Right cardiac atrium (tissue), 5 donors: Measurements from ENCODE around the gene BICRA. TPM values are rescaled to one million over a fixed set of nuclear protein-coding genes. Genes with fewer than 3 reads are reported as not detected.
A peak's percentile ranks its signal among the peaks of the same experiment; 100 is the strongest.

Experiments
- ATAC-seq, 2 donors: fragments of 200-7000 bp; cut with Tn5 transposase; one replicate each; pipeline versions ENCODE4 v1.8.0 to v1.9.1; 2020; ENCODE audit warnings: moderate library complexity in 2 of 2, mild to moderate bottlenecking in 1 of 2
- DNase-seq, 3 donors: peaks; one replicate each; pipeline ENCODE4 v3.0.0-alpha.2; 2020
- H3K27ac ChIP-seq: one replicate; pipeline ENCODE4 v1.5.1; 2013; ENCODE audit warnings: mild to moderate bottlenecking, low read length, control low read depth, moderate library complexity
- H3K27me3 ChIP-seq: one replicate; pipeline ENCODE4 v1.6.1; 2013; ENCODE audit not compliant: control insufficient read depth, insufficient read depth
- H3K4me1 ChIP-seq: one replicate; pipeline ENCODE4 v1.6.1; 2013; ENCODE audit warnings: low read length; ENCODE audit not compliant: control insufficient read depth, insufficient read depth
- H3K4me3 ChIP-seq: one replicate; pipeline ENCODE4 v1.5.1; 2013; ENCODE audit warnings: low read length, control low read depth
- H3K9me3 ChIP-seq: one replicate; pipeline ENCODE4 v1.6.1; 2013; ENCODE audit warnings: low read length; ENCODE audit not compliant: control insufficient read depth
- WGBS: extraction: QIAGEN DNeasy Blood & Tissue Kit; methylation state at CpG from one replicate; pipeline ENCODE4 v1.1.7; 2013; 5-methylcytosine and 5-hydroxymethylcytosine counted together
- intact Hi-C, 4 donors: fragments of 100-400 bp; cut with DNase I; formaldehyde crosslinking; loops; one replicate each; pipeline versions ENCODE4 v1.11.0 to v1.14.0; 2022 to 2023
- polyA plus RNA-seq: library from polyadenylated mRNA; stranded (reverse); fragments of 200-250 nt; gene quantifications from one replicate; pipeline ENCODE4 v1.2.3, GENCODE V29; 2013
- total RNA-seq, 4 donors: library from RNA; stranded (reverse); fragmentation: NEBNext Ultra II Directional; extraction: Animal tissue kit (Norgen Biotek cat#: 25700); gene quantifications; one replicate each; pipeline ENCODE4 v1.2.1, GENCODE V29; 2021
- donor health status: healthy with polysubstance abuse.
- donor health status: DM: no; HTN: yes; CAD: no.
- donor health status: DM: no; HTN: no; CAD: no.
- donor health status: DM: no; HTN: yes; CAD: no; lungs with severe emphysema.
- donor health status: DM: yes; HTN: yes; CAD: no.

Gene BICRA
- total and polyA plus RNA-seq, 5 donors = 9.2 to 13.6 (median 9.9) TPM

- no peaks in the 10 kb centered on the region for H3K9me3 ChIP-seq
- no peaks in the 10 kb centered on the region for H3K27me3 ChIP-seq
- 90% methylated on average over 28 of the region's 28 CpGs for WGBS
- DNase-seq = peak in 1 of 3 donors; percentile 55
- no peak for ATAC-seq
- no peaks in the 10 kb centered on the region for H3K4me1 ChIP-seq
- H3K27ac ChIP-seq = no peak overlapping the region
- no peak overlapping the region for H3K4me3 ChIP-seq
- intact Hi-C loops = loop anchor here in 3 of 4 donors (5.0 to 10.0 kb wide), 5 partner anchors 80 to 257 kb away; partner anchors contain the start of gene BICRA (in 2 of the 3)
Measured at GRCh38 chr19:47694466-47695273, 85.7 kb downstream of the BICRA start.

GRCh38 chr19:47695533-47696262, 86.8 kb downstream of the BICRA start:
- Histone ChIP-seq H3K4me3 (no peak overlapping the region), H3K4me1 (no peaks in the 10 kb centered on the region), H3K9me3 (no peaks in the 10 kb centered on the region), H3K27me3 (no peaks in the 10 kb centered on the region), H3K27ac (no peak overlapping the region)
- WGBS = 85% methylated on average over 26 of the region's 26 CpGs
- intact Hi-C loops = loop anchor here in 3 of 4 donors (5.0 to 10.0 kb wide), 5 partner anchors 81 to 258 kb away; partner anchors contain the start of gene BICRA (in 2 of the 3)
- no peak for ATAC-seq
- no peak for DNase-seq

- Histone ChIP-seq H3K9me3 (no peaks in the 10 kb centered on the region), H3K4me1 (no peaks in the 10 kb centered on the region), H3K27ac (no peak overlapping the region), H3K4me3 (no peak overlapping the region), H3K27me3 (no peaks in the 10 kb centered on the region)
- intact Hi-C loops = loop anchor here in 3 of 4 donors (5.0 to 10.0 kb wide), 5 partner anchors 82 to 259 kb away; partner anchors contain the start of gene BICRA (in 2 of the 3)
- DNase-seq (no peak), ATAC-seq (no peak)
- WGBS = 87% methylated on average over 8 of the region's 8 CpGs
Measured at GRCh38 chr19:47696635-47697034, 87.7 kb downstream of the BICRA start.

GRCh38 chr19:47697863-47698609, 89.1 kb downstream of the BICRA start:
- H3K4me3 ChIP-seq = no peak overlapping the region
- intact Hi-C loops = loop anchor here in 3 of 4 donors (2.0 to 10.0 kb wide), 6 partner anchors 83 to 261 kb away; partner anchors contain the start of gene BICRA (in 2 of the 3)
- no peaks in the 10 kb centered on the region for H3K4me1 ChIP-seq
- DNase-seq = peak; percentile 76 to 88 (median 87)
- H3K9me3 ChIP-seq = no peaks in the 10 kb centered on the region
- H3K27me3 ChIP-seq = no peaks in the 10 kb centered on the region
- peak; percentile 76 to 78 for ATAC-seq
- peak overlapping the region; percentile 1 for H3K27ac ChIP-seq
- WGBS = 42% methylated on average over 21 of the region's 21 CpGs

- Histone ChIP-seq H3K4me1 (no peaks in the 10 kb centered on the region), H3K9me3 (no peaks in the 10 kb centered on the region), H3K27me3 (no peaks in the 10 kb centered on the region), H3K27ac (no peak overlapping the region), H3K4me3 (no peak overlapping the region)
- ATAC-seq = peak; percentile 5 to 9
- intact Hi-C loops = loop anchor here in 3 of 4 donors (2.0 to 10.0 kb wide), 6 partner anchors 84 to 262 kb away; partner anchors contain the start of gene BICRA (in 2 of the 3)
- WGBS = 88% methylated on average over 46 of the region's 46 CpGs
- DNase-seq = peak in 2 of 3 donors; percentile 72 to 73
Measured at GRCh38 chr19:47698631-47699359, 89.9 kb downstream of the BICRA start.

GRCh38 chr19:47699360-47699917, 90.5 kb downstream of the BICRA start:
- Histone ChIP-seq H3K9me3 (no peaks in the 10 kb centered on the region), H3K4me3 (no peak overlapping the region), H3K27me3 (no peaks in the 10 kb centered on the region), H3K27ac (no peak overlapping the region), H3K4me1 (no peaks in the 10 kb centered on the region)
- WGBS = 66% methylated on average over 9 of the region's 9 CpGs
- DNase-seq = peak in 2 of 3 donors; percentile 76 to 78
- ATAC-seq = peak; percentile 20 to 38
- intact Hi-C loops = loop anchor here in 3 of 4 donors (2.0 to 10.0 kb wide), 6 partner anchors 85 to 263 kb away; partner anchors contain the start of gene BICRA (in 2 of the 3)

GRCh38 chr19:47700934-47701716, 92.2 kb downstream of the BICRA start:
- no peaks in the 10 kb centered on the region for H3K27me3 ChIP-seq
- H3K27ac ChIP-seq = no peak overlapping the region
- no peaks in the 10 kb centered on the region for H3K9me3 ChIP-seq
- no peaks in the 10 kb centered on the region for H3K4me1 ChIP-seq
- DNase-seq (peak in 1 of 3 donors; percentile 60), ATAC-seq (no peak)
- intact Hi-C loops = loop anchor here in 2 of 4 donors (5.0 to 10.0 kb wide), 2 partner anchors 406 to 424 kb away; no protein-coding TSS in a partner anchor
- WGBS = 91% methylated on average over 43 of the region's 43 CpGs
- no peak overlapping the region for H3K4me3 ChIP-seq

- WGBS = 92% methylated on average over 91 of the region's 91 CpGs
- intact Hi-C loops = loop anchor here in 2 of 4 donors (5.0 to 10.0 kb wide), 2 partner anchors 407 to 425 kb away; no protein-coding TSS in a partner anchor
- H3K4me1 ChIP-seq = no peaks in the 10 kb centered on the region
- H3K9me3 ChIP-seq = no peaks in the 10 kb centered on the region
- no peak overlapping the region for H3K27ac ChIP-seq
- DNase-seq = peak in 1 of 3 donors; percentile 70
- no peaks in the 10 kb centered on the region for H3K27me3 ChIP-seq
- no peak for ATAC-seq
- H3K4me3 ChIP-seq = no peak overlapping the region
Measured at GRCh38 chr19:47701717-47702552, 93.0 kb downstream of the BICRA start.
